Measurements from ENCODE around the gene SF3A1.
"Not testable (repeated sequence)": the region's sequence is repeated elsewhere in the genome, so short reads cannot be mapped to it uniquely, and the experiment has no call there.

The SF3A1 gene

GRCh38 chr22:30356449-30357235, at the start of gene SF3A1, which contains the start of gene CCDC157:
SF3A1 (minus strand) TSS chr22:30356894; CDS start chr22:30356792, 102 bp downstream.
CCDC157 (plus strand) TSS chr22:30357007; CDS start chr22:30366001, 8,994 bp downstream.
- DNase-seq (ENCODE audit: low read depth in 2 of 2): peak; percentile 58 to 82

GRCh38 chr22:30406400-30406799, 49.7 kb upstream of the SF3A1 start:
- DNase-seq (ENCODE audit: low read depth in 2 of 2): no peak

- no peak for DNase-seq (ENCODE audit: low read depth in 2 of 2)
These were observed 49.0 kb upstream of the SF3A1 start for GRCh38 chr22:30405731-30406130.

DNA sequence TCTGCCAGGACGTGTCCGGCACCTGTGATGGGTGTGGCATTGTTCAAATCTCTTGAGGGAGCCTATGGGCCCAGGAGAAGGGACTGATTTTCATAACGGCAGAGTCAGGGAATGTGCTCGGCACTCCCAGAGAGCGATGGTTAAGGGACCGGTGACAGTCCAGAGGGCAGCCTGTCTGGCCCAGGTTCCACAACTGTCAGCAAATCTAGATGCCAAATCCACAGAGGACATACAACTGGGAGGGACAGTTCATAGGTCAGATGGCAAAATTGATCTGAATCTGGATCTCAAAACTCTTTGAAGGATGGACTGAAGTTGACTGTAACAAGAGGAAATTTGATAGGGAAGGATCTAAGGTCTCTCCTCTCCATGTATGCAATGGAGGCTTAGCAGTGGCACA, 47.6 kb upstream of the SF3A1 start:
- no peak for DNase-seq (ENCODE audit: low read depth in 2 of 2)

DNA sequence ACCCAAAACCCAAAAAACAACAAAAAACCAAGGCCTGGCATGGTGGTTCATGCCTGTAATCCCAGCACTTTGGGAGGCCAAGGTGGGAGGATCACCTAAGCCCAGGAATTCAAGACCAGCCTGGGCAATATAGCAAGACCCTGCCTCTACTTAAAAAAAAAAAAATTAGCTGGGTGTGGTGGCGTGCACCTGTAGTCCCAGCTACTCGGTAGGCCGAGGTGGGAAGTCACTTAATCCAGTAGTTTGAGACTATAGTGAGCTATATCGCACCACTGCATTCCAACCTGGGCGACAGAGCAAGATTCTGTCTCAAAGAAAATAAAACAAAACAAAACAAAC, 46.0 kb upstream of the SF3A1 start:
- not testable (repeated sequence) for DNase-seq (ENCODE audit: low read depth in 2 of 2)

DNA sequence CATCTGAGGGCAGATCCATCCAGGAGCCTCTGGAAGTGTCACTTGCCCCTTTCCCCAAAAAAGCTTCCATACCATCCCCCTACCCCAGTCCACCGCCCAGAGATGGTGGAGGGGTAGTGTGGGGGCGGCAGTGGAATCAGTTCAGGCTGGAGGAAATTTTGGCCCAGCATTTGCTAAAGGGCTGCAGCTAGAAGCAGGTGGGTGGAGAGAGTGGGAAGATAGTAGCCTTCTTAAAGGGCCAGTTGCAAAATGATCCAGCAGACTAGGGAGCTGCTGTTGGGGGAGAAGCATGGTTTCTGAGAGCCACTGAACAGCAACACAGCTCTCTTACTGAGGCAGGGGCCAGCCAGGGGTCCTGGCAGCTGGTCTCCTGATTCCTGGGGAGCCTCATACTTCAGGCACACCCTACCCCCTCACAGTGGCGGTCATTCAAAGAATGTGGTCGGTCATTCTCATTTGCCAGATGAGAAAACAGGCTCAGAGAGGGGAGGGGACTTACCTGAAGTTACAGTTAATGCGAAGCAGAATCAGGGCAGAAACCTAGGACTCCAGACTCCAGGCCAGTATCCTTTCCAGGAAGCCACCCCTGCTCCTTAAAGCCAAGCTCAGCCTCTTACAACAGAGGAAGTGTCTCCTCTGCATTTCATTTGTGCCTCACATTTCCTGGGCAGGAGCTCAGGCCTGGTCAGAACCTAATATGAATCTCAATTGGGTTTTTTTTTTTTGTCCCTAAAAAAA, 45.5 kb upstream of the SF3A1 start:
- no peak for DNase-seq (ENCODE audit: low read depth in 2 of 2)

GRCh38 chr22:30401024-30401423, 44.3 kb upstream of the SF3A1 start:
- DNase-seq (ENCODE audit: low read depth in 2 of 2): not testable (repeated sequence)

DNA sequence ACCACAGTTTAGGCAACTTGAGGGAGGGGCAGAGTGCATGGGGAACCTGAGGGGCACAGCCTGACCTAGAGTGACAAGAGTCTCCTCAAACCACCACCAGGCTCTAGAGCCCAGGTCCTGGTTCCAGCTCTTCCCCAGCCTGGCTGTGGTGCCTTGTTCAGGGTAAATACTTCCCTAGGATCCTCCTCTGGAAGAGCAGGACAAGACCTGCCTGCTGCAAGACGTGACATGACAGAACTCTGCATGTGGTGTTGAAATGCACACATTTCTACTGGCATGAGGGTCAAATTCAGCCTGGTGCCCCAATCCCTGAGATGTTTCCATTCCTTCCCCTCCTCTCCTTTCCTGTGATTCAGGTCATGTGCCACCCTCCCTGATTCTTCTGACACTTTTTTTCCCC, 43.5 kb upstream of the SF3A1 start:
- no peak for DNase-seq (ENCODE audit: low read depth in 2 of 2)

GRCh38 chr22:30399718-30400117, 43.0 kb upstream of the SF3A1 start:
- DNase-seq (ENCODE audit: low read depth in 2 of 2): no peak

DNA sequence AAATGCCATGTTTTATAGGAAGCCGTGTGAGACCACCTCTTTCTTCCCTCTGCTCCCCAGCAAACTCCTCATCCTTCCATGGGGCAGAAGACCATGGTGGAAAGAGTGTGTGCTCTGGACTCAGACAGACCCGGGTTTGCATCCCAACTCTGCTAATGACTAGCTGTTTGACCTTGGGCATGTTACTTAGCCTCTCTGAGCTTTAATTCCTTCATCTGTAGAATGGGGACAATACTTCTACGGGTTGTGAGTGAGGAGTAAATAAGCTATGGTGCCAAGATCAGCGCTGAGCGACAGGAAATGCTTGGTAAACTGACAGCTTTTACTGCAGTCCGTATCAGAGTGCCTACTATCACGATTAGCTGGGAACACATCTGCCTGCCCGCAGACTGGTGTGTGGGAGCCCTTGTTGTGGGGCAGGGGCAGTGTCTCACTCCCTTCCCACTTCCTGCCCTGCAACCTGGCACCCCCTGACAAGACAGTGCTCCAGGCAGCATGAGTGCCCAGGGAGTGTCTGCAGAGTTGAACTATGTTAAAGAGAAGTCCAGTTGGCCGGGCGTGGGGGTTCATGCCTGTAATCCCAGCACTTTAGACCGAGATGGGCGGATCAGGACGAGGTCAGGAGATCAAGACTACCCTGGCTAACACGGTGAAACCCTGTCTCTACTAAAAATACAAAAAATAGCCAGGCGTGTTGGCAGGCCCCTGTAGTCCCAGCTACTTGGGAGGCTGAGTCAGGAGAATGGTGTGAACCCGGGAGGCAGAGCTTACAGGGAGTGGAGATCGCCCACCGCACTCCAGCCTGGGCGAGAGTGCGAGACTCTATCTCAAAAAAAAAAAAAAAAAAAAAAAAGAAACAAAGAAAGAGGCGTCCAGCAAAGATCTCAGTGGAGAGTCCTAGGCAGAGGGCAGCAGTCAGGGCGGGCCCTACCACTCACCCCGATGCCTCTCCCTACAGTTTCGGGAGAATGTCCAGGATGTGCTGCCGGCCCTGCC, 42.3 kb upstream of the SF3A1 start:
- no peak for DNase-seq (ENCODE audit: low read depth in 2 of 2)

- DNase-seq (ENCODE audit: low read depth in 2 of 2): no peak
These were observed 41.3 kb upstream of the SF3A1 start for GRCh38 chr22:30397656-30398635.

- DNase-seq (ENCODE audit: low read depth in 2 of 2): peak; percentile 12 to 43
These were observed 40.4 kb upstream of the SF3A1 start, which contains the start of gene SEC14L2 for GRCh38 chr22:30396871-30397655. SEC14L2 (plus strand) TSS chr22:30397018; CDS start chr22:30397117, 99 bp downstream.

GRCh38 chr22:30393885-30394284, 37.2 kb upstream of the SF3A1 start:
- no peak for DNase-seq (ENCODE audit: low read depth in 2 of 2)

GRCh38 chr22:30393322-30393680, 36.6 kb upstream of the SF3A1 start:
- DNase-seq (ENCODE audit: low read depth in 2 of 2): no peak

DNA sequence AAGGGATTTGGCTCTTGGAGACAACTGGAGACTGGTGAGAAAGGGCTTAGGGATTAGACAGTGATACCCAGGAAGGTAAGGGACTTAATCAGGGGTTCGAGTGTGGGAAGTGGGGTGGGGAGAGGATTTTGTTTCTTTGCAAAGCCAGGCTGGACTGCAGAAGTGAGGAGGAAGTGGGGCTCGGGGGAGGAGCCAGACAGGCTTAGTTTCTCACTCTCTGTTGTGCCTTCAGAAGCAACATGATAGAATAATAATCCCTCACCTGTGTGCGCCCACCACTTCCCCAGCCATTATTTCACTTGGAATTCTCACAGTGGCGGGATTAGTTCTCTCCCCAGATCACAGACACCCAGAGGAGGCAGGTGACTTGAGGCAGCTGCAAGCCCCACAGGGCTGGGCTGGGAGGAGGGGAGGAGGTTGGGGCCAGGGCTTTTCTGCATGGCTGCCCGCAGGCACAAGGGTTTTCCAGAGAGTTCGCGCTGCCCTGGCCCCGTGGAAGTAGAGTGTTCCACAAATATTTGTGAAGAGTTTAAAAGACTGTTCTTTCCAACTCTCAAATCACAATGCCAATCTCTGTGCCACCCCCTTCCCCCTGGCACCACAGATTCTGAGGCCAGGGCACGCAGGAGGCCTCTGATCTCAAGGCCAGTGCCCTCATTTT, 36.1 kb upstream of the SF3A1 start:
- no peak for DNase-seq (ENCODE audit: low read depth in 2 of 2)

GRCh38 chr22:30390974-30391691, 34.4 kb upstream of the SF3A1 start:
- peak; percentile 57 to 64 for DNase-seq (ENCODE audit: low read depth in 2 of 2)

- peak; percentile 26 to 75 for DNase-seq (ENCODE audit: low read depth in 2 of 2)
These were observed 30.5 kb upstream of the SF3A1 start, which contains the start of gene RNF215 for GRCh38 chr22:30386960-30387827. RNF215 (minus strand) TSS chr22:30387411; CDS start chr22:30387313, 98 bp downstream.

GRCh38 chr22:30386608-30386959, 29.9 kb upstream of the SF3A1 start:
- DNase-seq (ENCODE audit: low read depth in 2 of 2): no peak

All from stimulated activated CD8-positive, alpha-beta memory T cell treated with anti-CD3 and anti-CD28 coated beads, Interleukin-7, amount 100 ng/mL, for 4 hours (primary cell).